GM18507 (cell line): Measurements from ENCODE around the gene WAS.
A peak's percentile ranks its signal among the peaks of the same experiment; 100 is the strongest.

Experiments
- DNase-seq: peaks from one replicate; pipeline ENCODE4 v3.0.0; 2011; ENCODE audit warnings: low read depth; ENCODE audit not compliant: insufficient read length; ENCODE audit errors: extremely low spot score
- FAIRE-seq: peaks from 2 replicates; lab custom pipeline; 2011; peaks lifted over from hg19 to GRCh38; lab: Jason Lieb, UNC

WAS gene

DNA sequence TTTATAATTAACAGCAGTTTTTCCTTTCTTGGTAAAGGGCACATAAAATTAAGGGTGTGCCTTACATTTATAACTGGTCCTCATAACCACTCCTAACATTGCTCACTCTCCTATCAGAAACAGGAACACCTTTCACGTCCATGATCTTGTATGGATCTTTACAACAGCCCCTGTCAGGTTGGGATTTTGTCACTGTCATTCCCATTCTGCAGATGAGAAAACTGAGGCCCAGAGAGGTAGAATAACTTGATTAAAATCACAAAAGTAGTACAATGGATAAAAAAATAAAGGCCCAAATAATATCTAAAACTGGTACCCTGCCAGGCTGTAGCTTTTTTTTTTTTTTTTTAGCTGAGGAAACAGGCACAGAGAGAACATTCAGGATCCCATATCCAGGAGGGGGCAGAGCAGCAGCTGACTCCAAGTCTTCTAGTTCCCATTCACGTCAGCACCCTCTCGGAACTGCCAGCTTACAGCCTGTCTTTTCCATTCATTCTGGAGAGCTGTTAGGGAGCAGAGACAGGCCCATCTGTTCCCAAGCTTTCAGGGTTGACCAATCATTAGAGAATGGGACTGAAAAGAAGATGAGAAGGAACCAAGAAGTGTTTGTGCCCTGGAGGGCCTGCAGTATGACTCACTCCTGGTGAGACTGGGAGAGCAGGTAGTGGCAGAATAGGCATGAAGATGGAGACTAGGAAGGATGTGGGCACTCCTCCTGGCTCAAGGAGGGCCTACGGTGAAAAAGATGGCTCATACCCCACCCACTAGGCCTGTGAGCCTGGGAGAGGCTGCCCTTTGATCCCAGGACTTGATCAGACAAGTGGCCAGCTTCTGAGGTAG lies 20.3 kb downstream of the WAS start:
- FAIRE-seq (no peak), DNase-seq (no peak)

DNA sequence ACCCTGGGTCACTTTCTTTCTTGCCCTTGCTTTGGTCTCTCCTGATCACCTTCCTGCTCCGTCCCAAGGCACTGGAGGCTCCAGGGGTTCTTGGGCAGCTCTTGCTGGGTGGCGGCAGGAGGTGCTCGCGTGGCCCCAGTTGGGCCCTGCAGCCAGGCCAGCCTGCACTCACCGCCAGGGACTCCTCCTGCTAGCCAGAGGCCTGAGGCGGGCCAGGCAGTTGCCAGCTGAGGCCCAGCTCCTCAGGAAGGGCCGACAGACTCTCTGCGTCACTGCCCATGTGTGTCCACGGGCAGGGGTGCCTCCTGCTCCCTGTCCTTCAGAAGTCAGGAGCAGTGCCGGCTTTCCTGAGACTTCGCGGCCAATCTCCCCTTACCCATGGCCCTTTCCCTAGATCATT lies 22.3 kb downstream of the WAS start:
- FAIRE-seq = no peak
- no peak for DNase-seq

DNA sequence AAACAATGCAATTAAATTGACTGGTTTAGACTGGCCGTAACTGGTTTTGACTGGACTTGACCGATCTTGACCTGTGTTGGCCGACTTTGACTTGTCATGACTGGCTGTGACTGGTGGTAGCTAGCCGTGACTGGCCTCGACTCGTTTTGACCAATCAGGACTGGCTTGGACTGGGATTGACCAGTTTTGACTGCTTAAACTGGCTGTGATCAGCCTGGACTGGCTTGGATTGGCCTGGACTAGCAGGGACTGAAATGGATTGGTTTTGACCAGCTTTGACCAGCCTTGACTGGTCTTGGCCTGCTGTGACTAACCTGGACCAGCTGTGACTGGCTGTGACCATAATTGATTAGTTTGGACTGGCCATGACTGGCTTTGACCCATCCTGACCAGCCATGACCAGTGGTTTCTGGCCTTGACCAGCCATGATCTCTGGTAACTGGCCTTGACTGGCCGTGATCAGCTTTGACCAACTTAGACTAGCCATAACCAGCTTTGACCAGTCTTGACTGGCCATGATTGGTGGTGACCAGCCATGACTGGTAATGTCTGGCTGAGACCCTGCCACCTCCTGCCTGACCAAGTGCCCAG lies 26.0 kb downstream of the WAS start:
- no peak for FAIRE-seq
- no peak for DNase-seq

DNA sequence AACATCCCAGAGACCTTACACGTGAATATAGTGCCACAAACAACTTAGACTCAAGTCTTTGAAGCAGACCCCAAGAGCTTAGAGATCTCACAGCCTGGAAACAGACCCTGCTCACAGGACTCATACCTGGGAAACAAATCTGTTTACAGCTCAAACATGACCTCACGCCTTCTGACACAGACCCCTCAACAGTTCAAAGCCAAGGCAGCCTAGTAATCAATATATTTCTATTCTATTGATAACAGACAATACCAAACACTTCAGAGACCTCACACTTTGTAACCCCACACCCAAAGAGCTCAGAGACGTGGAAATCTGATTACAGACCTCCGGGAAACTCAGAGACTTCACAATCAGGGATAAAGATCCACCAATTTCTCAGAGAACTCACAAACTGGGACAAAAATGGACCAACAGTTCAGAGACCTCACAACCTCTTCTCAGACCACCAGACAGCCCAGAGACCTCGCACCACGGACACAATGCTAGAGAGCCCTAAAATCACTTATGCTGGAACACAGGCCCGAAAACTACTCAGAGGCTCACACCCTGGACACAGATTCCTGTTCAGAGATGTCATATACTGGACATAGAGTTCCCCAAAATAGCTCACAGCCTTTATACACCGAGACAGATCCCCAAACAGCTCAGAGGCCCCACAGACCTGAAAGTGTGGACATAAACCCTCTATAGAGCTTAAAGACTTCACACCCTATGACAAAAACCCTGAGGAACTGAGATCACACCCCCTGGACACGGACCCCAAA lies 27.7 kb downstream of the WAS start:
- no peak for FAIRE-seq
- DNase-seq = no peak

DNA sequence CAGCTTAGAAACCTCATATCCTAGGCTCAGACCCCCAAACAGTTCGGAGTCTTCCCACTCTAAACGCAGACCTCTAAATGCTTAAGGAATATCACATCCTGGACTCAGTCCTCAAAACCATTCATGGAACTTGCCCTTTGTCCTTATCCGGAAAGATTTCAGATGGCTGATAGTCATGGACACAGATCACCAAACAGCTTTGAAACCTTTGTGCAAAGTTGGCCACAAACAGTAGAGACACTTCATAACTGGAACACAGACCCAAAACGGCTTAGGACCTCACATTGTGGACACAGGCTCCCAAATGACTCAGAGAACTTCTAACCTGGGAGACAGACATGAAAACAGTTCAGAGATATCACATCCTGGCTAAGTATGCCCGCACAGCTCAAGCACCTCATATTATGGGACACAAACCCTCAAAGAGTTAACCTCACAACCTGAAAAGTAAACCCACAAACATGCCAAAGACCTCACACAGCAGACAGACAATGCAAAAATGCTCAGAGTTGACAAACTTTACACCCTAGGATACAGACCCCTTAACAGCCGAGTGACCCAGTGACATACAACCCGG lies 28.4 kb downstream of the WAS start:
- DNase-seq (no peak), FAIRE-seq (no peak)

DNA sequence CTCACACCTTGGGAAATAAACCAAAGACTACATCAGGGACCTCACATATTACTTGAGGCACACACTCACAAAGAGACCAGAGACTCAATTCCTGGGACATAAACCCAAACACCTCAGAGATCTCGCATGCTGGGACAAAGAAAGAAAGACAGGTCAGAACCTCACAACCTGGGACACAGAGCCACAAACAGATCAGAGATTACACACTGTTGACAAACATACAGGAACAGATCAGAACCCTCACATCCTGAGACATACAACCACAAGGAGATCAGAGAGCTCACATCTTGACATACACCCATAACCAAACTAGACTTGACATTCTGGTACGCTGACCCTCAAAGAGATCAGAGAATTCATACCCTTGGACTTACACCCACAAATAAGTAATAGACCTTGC lies 30.2 kb downstream of the WAS start:
- no peak for DNase-seq
- no peak for FAIRE-seq

DNA sequence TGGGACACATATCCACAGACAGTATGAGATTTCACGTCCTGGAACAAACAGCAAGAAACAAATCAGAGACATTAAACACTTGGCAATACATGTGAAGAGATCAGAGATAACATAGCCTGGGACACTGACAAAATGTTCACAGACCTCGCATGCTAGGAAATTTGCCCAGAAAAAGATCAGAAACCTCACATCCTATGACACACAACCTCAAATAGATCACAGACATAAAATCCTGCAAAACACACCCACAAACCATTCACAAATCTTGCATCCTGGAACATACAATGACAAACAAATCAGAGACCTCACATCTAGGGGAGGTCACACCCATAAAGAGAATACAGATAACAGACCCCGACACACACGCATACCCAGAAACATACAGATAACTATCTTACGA lies 31.0 kb downstream of the WAS start:
- FAIRE-seq (no peak), DNase-seq (no peak)

DNA sequence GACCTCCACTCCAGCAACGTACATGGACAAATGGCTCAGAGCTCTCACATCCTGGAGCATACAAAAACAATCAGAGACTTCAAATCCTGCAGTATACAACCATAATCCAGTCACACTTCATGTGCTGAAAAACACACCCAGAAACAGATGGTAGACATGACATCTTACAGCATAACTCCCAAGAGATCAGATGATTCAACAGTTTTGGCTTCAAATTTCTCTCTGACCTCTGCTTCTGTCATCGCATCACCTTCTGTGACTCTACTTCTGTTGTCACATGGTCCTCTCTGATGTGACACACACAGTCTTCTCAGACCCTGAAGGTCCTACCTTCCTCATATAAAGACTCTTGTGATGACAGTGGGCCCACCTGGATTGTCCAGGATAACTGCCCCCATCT lies 31.5 kb downstream of the WAS start:
- DNase-seq (no peak), FAIRE-seq (no peak)

DNA sequence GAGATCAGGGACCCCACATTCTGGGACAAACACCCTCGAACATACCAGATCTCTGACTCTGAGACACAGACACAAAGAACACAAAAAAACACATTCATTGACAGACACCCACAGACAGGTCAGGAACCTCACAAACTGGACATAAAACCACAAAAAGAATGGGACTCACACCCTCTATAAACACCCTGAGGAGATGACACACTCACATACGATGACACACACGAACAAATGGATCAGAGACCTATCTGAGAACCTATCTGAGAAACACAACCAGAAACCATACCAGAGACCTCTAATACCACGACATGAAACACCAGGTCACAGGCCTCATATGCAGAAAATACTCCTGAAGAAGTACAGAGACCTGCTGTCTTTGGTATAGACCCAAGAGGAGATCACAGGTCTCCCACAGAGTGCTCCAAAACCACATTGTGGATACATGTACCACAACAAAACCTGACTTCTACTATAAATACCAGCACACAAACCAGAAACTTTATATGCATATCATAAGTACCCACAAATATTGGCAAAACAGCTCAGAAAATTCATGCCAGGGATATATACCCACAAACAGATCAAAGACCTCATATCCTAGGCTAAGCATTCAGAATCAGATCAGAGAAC lies 32.4 kb downstream of the WAS start:
- DNase-seq = no peak
- no peak for FAIRE-seq

DNA sequence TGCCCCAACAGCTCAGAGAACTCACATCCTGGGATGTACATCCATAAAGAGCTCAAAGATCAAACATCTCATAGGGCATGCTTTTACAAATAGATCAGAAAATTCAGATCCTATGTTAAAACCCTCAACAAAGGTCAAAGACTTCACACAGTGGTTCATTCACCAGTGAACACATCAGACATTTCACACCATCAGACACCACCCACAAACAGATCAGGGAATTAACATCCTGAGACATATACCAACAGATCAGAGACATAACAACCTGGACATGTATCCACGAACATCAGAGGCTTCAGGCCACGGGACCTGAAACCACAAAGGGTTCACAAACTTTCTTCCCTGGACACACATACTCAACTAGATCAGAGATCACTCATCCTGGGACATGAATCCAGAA lies 36.4 kb downstream of the WAS start:
- DNase-seq (no peak), FAIRE-seq (no peak)

DNA sequence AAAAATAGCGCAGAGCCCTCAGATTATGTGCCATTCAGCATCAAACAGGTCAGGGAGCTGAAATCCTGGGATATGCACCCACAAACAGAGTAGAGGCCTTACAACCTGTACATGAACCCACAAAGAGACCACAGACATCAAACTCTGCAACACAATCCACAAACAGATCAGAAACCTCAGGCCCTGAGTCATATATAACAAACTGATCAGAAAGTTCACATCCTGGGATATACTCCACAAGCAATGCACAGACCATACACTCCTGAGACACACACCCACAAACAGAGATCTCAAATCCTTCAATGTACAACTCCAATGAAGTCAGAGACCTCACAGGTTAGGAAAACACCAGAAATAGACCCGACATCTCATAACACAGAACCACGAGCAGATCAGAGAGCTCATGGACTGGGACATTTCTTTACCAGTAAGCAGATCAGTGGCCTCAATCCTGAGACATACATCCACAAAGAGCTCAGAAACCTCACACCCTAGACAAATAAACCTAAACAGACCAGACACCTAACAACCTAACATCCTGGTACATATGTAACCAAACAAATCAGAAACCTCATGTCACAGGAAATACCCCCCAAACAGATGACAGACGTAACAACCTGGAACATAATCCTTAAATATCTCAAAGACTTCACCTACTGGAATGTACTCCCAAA lies 37.1 kb downstream of the WAS start:
- DNase-seq (no peak), FAIRE-seq (no peak)

DNA sequence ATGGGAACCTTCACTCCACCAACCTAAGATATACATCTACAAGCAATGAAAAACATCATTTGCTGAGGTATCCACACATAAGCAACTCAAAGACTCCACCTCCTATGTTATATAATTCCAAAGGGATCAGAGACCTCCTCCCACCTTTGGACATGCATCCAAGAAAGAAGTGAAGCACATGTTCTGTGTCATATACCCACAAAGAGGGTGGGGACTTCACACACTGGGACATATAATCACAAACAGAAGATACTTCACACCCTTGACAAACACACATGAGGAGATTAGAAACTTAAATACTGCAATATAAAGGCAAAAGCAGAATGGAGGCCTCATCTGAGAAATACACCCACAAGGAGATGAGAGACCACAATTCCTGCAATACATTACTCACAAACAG lies 38.3 kb downstream of the WAS start:
- DNase-seq (no peak), FAIRE-seq (no peak)

DNA sequence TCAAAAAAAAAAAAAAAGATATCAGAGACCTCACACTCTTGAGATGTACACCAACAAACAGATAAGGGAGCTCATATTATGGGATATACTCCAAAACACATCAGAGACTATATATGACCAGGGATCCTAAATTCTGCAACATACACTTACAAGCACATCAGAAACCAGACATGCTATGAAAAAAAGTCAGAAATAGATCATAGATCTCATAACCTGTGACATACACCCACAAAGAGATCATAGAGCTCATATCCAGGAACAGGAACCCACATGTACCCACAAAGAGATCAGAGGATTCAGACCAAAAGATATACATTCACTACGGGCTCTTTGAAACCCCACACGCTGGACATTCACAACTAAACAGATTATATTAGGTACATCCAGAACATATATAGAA lies 43.0 kb downstream of the WAS start:
- peak; percentile 5 for FAIRE-seq
- DNase-seq = no peak

DNA sequence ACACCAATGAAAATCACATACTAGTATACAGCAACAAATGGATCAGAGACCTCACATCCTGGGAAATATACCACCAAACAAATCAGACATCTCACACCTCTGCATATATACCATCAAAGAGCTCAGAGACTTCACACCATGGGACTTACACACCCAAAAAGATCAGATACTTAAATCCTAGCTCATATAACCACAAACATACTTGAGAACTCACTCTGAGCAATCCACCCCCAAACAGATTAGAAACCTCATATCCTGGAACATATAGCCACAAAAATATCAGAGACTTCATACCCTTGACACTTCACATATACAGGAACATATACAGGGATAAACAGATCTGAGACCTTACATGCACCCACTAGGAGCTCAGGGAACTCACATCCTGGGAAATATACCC lies 45.1 kb downstream of the WAS start:
- DNase-seq (no peak), FAIRE-seq (no peak)

DNA sequence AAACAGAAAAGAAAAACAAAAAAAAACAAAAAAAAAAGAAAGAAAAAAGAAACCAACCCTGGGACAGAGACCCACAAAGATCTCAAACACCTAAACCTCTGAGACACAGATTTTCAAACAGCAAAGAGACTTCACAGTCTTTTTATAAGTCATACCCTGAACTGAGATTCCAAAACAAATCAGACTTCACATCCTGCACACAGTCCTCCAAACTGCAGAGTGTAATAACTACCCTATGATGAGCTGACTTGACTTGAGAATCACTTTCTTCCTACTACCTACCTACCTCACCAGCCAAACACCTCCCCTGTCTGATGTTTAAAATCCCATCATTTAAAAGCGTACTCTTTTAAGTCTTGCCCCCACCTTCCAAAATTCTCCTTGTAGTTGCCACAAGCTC lies 52.7 kb downstream of the WAS start:
- no peak for DNase-seq
- no peak for FAIRE-seq

DNA sequence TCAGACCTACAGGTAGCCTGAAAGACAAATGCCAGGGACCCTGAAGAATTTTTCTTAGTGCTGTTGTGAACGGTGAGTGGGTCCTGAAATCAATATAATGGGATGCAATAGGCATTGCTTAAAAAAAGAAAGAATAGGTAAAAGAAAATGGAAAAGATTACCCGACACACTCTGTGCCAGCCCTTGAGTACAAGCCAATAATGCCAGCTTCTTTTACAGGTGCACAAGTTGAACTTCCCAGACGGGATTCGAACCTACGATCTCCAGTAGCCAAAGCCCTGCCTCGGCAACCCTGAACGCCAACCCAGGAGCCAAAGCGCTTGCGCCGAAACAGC lies 53.2 kb downstream of the WAS start:
- FAIRE-seq (no peak), DNase-seq (no peak)

DNA sequence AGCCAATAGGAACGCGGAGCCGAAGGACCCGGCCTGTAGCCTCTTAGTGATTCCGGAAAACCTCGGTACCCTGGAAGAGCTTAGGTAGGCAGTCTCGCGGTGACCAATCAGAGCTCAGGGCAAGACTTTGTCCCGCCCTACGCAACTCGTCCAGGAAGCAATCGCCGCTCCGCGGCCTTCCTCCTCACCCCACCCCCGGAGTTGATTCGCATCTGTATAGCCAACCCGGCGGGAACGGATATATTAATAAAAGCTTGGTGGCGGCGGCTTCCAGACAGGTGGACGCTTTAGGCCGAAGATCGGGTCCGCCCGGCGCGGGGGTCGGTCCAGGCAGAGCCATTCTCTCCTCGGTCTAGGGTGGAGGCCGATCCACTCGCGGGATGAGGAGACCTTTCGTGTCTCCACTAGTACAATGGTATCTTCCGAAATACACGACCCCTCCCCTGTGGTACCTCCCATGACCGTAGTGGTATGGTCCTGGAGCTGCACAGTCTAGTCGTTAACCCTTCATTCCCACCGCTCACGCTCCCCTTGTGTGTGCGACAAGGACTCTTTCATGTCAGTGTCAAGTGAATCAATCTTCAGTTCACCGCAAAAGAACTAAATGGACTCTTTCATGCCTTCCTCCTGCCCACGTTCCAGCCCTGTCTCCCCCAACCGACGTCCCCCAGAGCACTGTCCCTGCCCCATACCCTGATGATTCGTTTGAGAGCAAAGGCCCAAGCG lies 53.8 kb downstream of the WAS start:
- peak; percentile 99 for FAIRE-seq
- DNase-seq = peak; percentile 76

DNA sequence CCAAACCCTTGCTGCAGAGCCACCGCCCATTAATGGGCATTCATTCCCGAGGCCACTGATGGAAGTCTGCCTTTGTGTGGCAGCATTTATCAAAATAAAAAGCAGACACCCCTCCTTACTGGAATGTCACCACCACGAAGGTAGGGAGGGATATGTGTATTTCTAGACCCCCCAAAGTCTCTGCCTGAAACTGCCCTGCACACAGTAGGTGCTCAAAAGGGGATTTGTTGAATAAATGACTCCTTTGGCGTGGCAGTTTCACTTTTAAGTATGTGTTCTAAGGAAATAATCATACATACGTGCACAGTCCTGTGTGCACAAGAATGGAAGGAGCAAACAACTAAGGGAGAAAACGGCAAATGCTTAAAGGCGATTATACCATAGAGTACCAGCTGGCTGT lies 54.3 kb downstream of the WAS start:
- DNase-seq (no peak), FAIRE-seq (no peak)
